Parathyroid adenoma (tissue), 2 donors: ENCODE data around the gene SRPK3.

Source experiments
- H2AFZ ChIP-seq: fragments of 300-600 bp; sonication (generic); one replicate; pipeline ENCODE4 v1.7.0; 2017; ENCODE audit warnings: antibody characterized with exemption, mild to moderate bottlenecking
- H3K27ac ChIP-seq: fragments of 300-600 bp; sonication (generic); one replicate; pipeline ENCODE4 v1.7.0; 2017
- H3K27me3 ChIP-seq: fragments of 300-600 bp; sonication (generic); one replicate; pipeline ENCODE4 v1.7.0; 2017; ENCODE audit warnings: low read length; ENCODE audit not compliant: control insufficient read depth, insufficient read depth
- H3K36me3 ChIP-seq: fragments of 300-600 bp; sonication (generic); one replicate; pipeline ENCODE4 v1.7.0; 2017; ENCODE audit warnings: low read length; ENCODE audit not compliant: control insufficient read depth, insufficient read depth
- H3K4me1 ChIP-seq: fragments of 300-600 bp; sonication (generic); one replicate; pipeline ENCODE4 v1.7.0; 2017; ENCODE audit warnings: control low read depth
- H3K4me2 ChIP-seq: fragments of 300-600 bp; sonication (generic); one replicate; pipeline ENCODE4 v1.7.0; 2017; ENCODE audit warnings: low read length
- H3K4me3 ChIP-seq: fragments of 300-600 bp; sonication (generic); one replicate; pipeline ENCODE4 v1.7.0; 2017; ENCODE audit warnings: low read depth, low read length
- H3K79me2 ChIP-seq: fragments of 300-600 bp; sonication (generic); one replicate; pipeline ENCODE4 v1.7.0; 2017; ENCODE audit warnings: control low read depth
- H3K9ac ChIP-seq: fragments of 300-600 bp; sonication (generic); one replicate; pipeline ENCODE4 v1.7.0; 2017; ENCODE audit warnings: mild to moderate bottlenecking
- H3K9me3 ChIP-seq: fragments of 300-600 bp; sonication (generic); one replicate; pipeline ENCODE4 v1.7.0; 2017; ENCODE audit warnings: low read length; ENCODE audit not compliant: control insufficient read depth
- CTCF ChIP-seq: fragments of 300-600 bp; sonication (generic); IDR thresholded peaks from one replicate; pipeline ENCODE4 v1.7.0; 2017; ENCODE audit warnings: antibody characterized with exemption, mild to moderate bottlenecking
- donor health status: primary hyperparathyroidism.

Gene SRPK3

DNA sequence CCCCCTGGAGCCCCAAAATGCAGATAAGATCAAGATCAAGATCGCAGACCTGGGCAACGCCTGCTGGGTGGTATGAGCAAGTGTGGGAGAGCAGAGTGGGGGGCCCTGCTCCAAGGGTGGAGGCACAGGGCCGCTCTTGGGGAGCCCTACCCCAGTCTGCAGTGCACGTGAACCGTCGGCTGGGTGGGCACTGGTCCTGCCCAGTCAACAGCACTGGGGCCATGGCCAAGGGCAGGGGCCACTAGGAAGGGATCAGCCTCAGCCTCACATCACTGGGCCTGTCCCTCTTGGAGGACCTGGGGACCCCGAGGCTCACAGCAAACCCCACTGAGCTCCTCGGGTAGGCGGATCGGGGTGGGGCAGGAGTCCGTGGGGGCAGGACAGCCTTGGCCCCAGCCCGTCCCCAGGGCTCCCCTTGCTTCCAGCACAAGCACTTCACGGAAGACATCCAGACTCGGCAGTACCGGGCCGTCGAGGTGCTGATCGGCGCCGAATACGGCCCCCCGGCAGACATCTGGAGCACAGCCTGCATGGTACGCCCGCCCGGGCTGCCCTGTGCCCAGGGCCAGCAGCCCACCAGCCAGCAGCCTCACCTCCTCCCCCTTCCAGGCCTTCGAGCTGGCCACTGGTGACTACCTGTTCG, 3.6 kb downstream of the SRPK3 start:
- Histone ChIP-seq H3K9ac (no peak overlapping the region), H3K27me3 (no peaks in the 10 kb centered on the region), H3K4me3 (no peak overlapping the region), H3K79me2 (no peaks in the 10 kb centered on the region), H3K36me3 (no peaks in the 10 kb centered on the region), H2AFZ (no peak overlapping the region), H3K4me2 (no peak overlapping the region), H3K27ac (no peak overlapping the region), H3K4me1 (no peaks in the 10 kb centered on the region), H3K9me3 (no peaks in the 10 kb centered on the region)
- TF ChIP-seq CTCF = no peak

- TF ChIP-seq CTCF = no peak
- Histone ChIP-seq H3K4me1 (no peaks in the 10 kb centered on the region), H3K4me3 (no peak overlapping the region), H3K4me2 (no peak overlapping the region), H3K9me3 (no peaks in the 10 kb centered on the region), H3K27ac (no peak overlapping the region), H2AFZ (no peak overlapping the region), H3K79me2 (peaks cover 6% of the 10 kb centered on the region), H3K36me3 (no peaks in the 10 kb centered on the region), H3K9ac (no peak overlapping the region), H3K27me3 (no peaks in the 10 kb centered on the region)
These were observed 5.8 kb downstream of the SRPK3 start for GRCh38 chrX:153786669-153787068.

DNA sequence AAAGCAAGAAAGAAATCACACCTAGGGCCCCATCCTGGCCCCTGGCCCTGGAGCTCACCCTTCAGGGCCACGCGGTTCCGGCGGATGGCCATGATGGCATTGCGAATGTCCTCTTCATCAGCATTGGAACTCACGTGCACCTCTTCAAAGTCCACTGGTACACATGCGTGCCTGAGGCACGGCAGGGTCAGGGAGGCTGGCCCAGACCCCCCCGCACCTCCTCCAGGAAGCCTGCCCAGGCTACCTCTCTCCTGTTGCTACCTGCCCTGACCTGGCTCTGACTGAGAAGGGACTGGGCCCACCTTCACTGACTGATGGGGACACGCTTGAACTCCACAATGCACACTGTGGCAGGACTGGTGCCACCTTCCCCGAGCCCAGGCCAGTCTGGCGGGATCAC, 8.8 kb downstream of the SRPK3 start:
- Histone ChIP-seq H3K36me3 (no peaks in the 10 kb centered on the region), H3K9ac (no peak overlapping the region), H3K9me3 (no peaks in the 10 kb centered on the region), H3K4me3 (no peak overlapping the region), H3K4me2 (no peak overlapping the region), H3K27ac (no peak overlapping the region), H2AFZ (no peak overlapping the region), H3K4me1 (no peaks in the 10 kb centered on the region), H3K27me3 (no peaks in the 10 kb centered on the region), H3K79me2 (peaks cover 18% of the 10 kb centered on the region)
- no peak for TF ChIP-seq CTCF

GRCh38 chrX:153791104-153791852, 10.4 kb downstream of the SRPK3 start:
- H3K4me1 ChIP-seq = no peaks in the 10 kb centered on the region
- peaks cover 18% of the 10 kb centered on the region for H3K79me2 ChIP-seq
- H3K4me2 ChIP-seq = no peak overlapping the region
- no peaks in the 10 kb centered on the region for H3K9me3 ChIP-seq
- H3K27me3 ChIP-seq = no peaks in the 10 kb centered on the region
- H2AFZ ChIP-seq = no peak overlapping the region
- no peak overlapping the region for H3K4me3 ChIP-seq
- H3K36me3 ChIP-seq = no peaks in the 10 kb centered on the region
- TF ChIP-seq CTCF = no peak
- H3K27ac ChIP-seq = no peak overlapping the region
- H3K9ac ChIP-seq = no peak overlapping the region
